Measurements from ENCODE around the gene FAM50A. TPM values are rescaled to one million over a fixed set of nuclear protein-coding genes. Genes with fewer than 3 reads are reported as not detected.
A peak's percentile ranks its signal among the peaks of the same experiment; 100 is the strongest.
"Not testable (repeated sequence)": the region's sequence is repeated elsewhere in the genome, so short reads cannot be mapped to it uniquely, and the experiment has no call there.

Gene FAM50A
- total RNA-seq (10 to 100 TPM; 23.4 to 74.4 TPM), polyA plus RNA-seq (100 to 1,000 TPM; 106 to 202 TPM)
- long read RNA-seq, donor 1, transcript FAM50A-203 (12 exons, 1,470 nt) = minor isoform, 5 of 27 reads
- long read RNA-seq, donor 1, transcript FAM50A-202 (13 exons, 1,352 nt) = major isoform, 8 of 27 reads
- long read RNA-seq, donor 1, partial matches to known transcripts = 14 of 27 reads
- long read RNA-seq, donor 1, other reads (novel, unspliced or antisense) = 0 of 27 reads
- long read RNA-seq, donor 2, transcript FAM50A-202 (13 exons, 1,352 nt) = major isoform, 8 of 17 reads
- long read RNA-seq, donor 2, partial matches to known transcripts = 8 of 17 reads
- long read RNA-seq, donor 2, other reads (novel, unspliced or antisense) = 0 of 17 reads
- long read RNA-seq, donor 3, transcript FAM50A-202 (13 exons, 1,352 nt) = major isoform, 5 of 18 reads
- long read RNA-seq, donor 3, partial matches to known transcripts = 11 of 18 reads
- long read RNA-seq, donor 3, other reads (novel, unspliced or antisense) = 0 of 18 reads
- long read RNA-seq, donor 4, partial matches to known transcripts = 10 of 13 reads
- long read RNA-seq, donor 4, other reads (novel, unspliced or antisense) = 0 of 13 reads
- long read RNA-seq, donor 5, transcript FAM50A-202 (13 exons, 1,352 nt) = major isoform, 7 of 28 reads
- long read RNA-seq, donor 5, partial matches to known transcripts = 20 of 28 reads
- long read RNA-seq, donor 5, other reads (novel, unspliced or antisense) = 0 of 28 reads

GRCh38 chrX:154443992-154444754, at the start of gene FAM50A:
Gene FAM50A (plus strand): TSS chrX:154444141. CDS start chrX:154444236, 95 bp downstream.
- ATAC-seq (ENCODE audit: insufficient read depth, low FRiP score) = peak; percentile 70
- H3K4me1 ChIP-seq (ENCODE audit: control insufficient read depth in 5 of 5, insufficient read depth in 5 of 5, low read length in 5 of 5) = peaks cover 0 to 8% (median 0%) of the 10 kb centered on the region in 5 donors
- no peak within 1 kb of the TSS for H3K9ac ChIP-seq (ENCODE audit: insufficient read depth in 1 of 2, low read length in 2 of 2)
- peak within 1 kb of the TSS; percentile 61 for H3K4me3 ChIP-seq
- H3K27ac ChIP-seq (ENCODE audit: low read depth in 1 of 2, low read length in 1 of 2) = peak within 1 kb of the TSS; percentile 75 to 82
- H3K9me3 ChIP-seq (ENCODE audit: control insufficient read depth in 4 of 4, insufficient read depth in 3 of 4, low read length in 3 of 4) = no peaks in the 10 kb centered on the region
- TF ChIP-seq, protein P1, sequence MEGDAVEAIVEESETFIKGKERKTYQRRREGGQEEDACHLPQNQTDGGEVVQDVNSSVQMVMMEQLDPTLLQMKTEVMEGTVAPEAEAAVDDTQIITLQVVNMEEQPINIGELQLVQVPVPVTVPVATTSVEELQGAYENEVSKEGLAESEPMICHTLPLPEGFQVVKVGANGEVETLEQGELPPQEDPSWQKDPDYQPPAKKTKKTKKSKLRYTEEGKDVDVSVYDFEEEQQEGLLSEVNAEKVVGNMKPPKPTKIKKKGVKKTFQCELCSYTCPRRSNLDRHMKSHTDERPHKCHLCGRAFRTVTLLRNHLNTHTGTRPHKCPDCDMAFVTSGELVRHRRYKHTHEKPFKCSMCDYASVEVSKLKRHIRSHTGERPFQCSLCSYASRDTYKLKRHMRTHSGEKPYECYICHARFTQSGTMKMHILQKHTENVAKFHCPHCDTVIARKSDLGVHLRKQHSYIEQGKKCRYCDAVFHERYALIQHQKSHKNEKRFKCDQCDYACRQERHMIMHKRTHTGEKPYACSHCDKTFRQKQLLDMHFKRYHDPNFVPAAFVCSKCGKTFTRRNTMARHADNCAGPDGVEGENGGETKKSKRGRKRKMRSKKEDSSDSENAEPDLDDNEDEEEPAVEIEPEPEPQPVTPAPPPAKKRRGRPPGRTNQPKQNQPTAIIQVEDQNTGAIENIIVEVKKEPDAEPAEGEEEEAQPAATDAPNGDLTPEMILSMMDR (IDR thresholded peaks at IDR 0.05; ENCODE audit: control extremely low read depth, extremely low read depth) = no peak
- no peaks in the 10 kb centered on the region for H3K27me3 ChIP-seq (ENCODE audit: control insufficient read depth in 3 of 3, insufficient read depth in 3 of 3, low read length in 2 of 3)
- peak; percentile 65 to 73 (median 72) for DNase-seq
- 10 to 31% methylated on average over 2 to 94 of the region's 94 CpGs for WGBS, 2 donors
- H3K36me3 ChIP-seq (ENCODE audit: control insufficient read depth in 4 of 4, insufficient read depth in 4 of 4, low read length in 4 of 4) = peaks cover 0 to 19% (median 5%) of the 10 kb centered on the region in 4 donors

- Histone ChIP-seq H3K36me3 (ENCODE audit: control insufficient read depth in 4 of 4, insufficient read depth in 4 of 4, low read length in 4 of 4) (peaks cover 4 to 18% (median 12%) of the 10 kb centered on the region in 4 donors), H3K4me1 (ENCODE audit: control insufficient read depth in 5 of 5, insufficient read depth in 5 of 5, low read length in 5 of 5) (peaks cover 0 to 16% (median 0%) of the 10 kb centered on the region in 5 donors)
- not testable (repeated sequence) for H3K4me3 ChIP-seq; ATAC-seq (ENCODE audit: insufficient read depth, low FRiP score); H3K9me3 ChIP-seq (ENCODE audit: control insufficient read depth in 4 of 4, insufficient read depth in 3 of 4, low read length in 3 of 4); H3K27me3 ChIP-seq (ENCODE audit: control insufficient read depth in 3 of 3, insufficient read depth in 3 of 3, low read length in 2 of 3); DNase-seq; H3K9ac ChIP-seq (ENCODE audit: insufficient read depth in 1 of 2, low read length in 2 of 2); H3K27ac ChIP-seq (ENCODE audit: low read depth in 1 of 2, low read length in 1 of 2)
- 82 to 88% methylated on average over 14 to 17 of the region's 17 CpGs for WGBS, 2 donors
Measured at GRCh38 chrX:154396363-154396762, 47.6 kb upstream of the FAM50A start.

DNA sequence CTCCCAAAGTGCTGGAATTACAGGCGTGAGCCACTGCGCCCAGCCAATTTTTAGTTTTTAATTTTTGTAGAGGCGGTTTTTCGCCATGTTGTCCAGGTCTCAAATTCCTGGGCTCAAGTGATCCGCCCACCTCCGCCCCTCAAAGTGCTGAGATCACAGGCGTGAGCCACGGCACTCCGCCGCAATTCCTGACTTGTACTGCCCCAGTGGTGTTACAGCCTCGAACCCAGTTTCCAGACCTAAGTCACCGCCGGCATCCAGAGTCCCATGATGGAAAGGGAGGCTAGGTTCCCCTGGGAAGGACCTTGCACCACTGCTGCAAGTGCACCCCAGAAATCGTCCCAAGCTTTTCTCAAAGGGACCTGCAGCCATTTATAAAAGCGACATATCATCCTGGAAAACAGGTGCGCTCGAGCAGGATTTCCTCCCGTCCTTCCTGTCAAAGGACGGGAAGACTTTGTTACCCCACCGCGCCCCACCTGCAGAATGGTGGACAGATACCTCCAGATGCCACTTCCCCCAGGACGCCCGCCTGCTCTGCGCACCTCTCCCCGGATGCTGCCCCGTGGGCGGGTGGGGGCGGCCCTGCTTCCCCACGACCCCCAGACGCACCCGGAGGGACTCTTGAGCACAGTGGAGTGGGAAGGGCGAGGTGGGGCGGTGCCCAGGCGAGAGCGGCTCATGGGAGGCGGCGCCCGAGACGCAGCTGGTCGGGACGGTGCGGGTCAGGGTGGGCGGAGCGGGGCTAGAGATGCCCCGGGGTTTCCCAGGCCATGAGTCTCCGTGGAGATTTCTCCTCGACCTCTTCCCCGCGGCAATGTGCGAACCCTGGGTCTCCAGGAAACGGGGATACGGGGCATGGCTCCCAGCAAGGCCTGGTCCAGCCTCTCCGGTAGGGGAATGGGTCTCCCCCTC, 46.7 kb upstream of the FAM50A start:
- 5 to 46% methylated on average over 34 to 53 of the region's 53 CpGs for WGBS, 2 donors
- ATAC-seq (ENCODE audit: insufficient read depth, low FRiP score) (peak; percentile 69), DNase-seq (peak; percentile 74 to 79 (median 78))
- TF ChIP-seq, protein P1 (IDR thresholded peaks at IDR 0.05; ENCODE audit: control extremely low read depth, extremely low read depth) = no peak
- Histone ChIP-seq H3K36me3 (ENCODE audit: control insufficient read depth in 4 of 4, insufficient read depth in 4 of 4, low read length in 4 of 4) (peaks cover 4 to 18% (median 12%) of the 10 kb centered on the region in 4 donors), H3K27me3 (ENCODE audit: control insufficient read depth in 3 of 3, insufficient read depth in 3 of 3, low read length in 2 of 3) (no peaks in the 10 kb centered on the region), H3K9ac (ENCODE audit: insufficient read depth in 1 of 2, low read length in 2 of 2) (peak overlapping the region; percentile 88), H3K9me3 (ENCODE audit: control insufficient read depth in 4 of 4, insufficient read depth in 3 of 4, low read length in 3 of 4) (peaks cover 0 to 5% (median 2%) of the 10 kb centered on the region in 4 donors), H3K4me1 (ENCODE audit: control insufficient read depth in 5 of 5, insufficient read depth in 5 of 5, low read length in 5 of 5) (peaks cover 0 to 16% (median 0%) of the 10 kb centered on the region in 5 donors), H3K27ac (ENCODE audit: low read depth in 1 of 2, low read length in 1 of 2) (peak overlapping the region; percentile 91 to 97), H3K4me3 (peak overlapping the region; percentile 43)

Data from lung (tissue), 16 donors.